H1 (cell line): ENCODE results near the gene FGF12.

Experiments
- CHD2 ChIP-seq: IDR thresholded peaks from 2 replicates; pipeline ENCODE4 v1.6.1; 2012; ENCODE audit warnings: low read length, improper control_type of control experiment
- CREB1 ChIP-seq: IDR thresholded peaks from 2 replicates; pipeline ENCODE4 v1.6.1; 2012; ENCODE audit warnings: inconsistent platforms
- CTCF ChIP-seq, 3 experiments: IDR thresholded peaks; 1 replicate in 2 of 3; 2 replicates in 1 of 3; pipeline versions ENCODE4 v1.5.1 to v1.6.1; 2011; ENCODE audit warnings: low read length in 3 of 3, mild to moderate bottlenecking in 3 of 3, inconsistent platforms in 2 of 3, low read depth in 1 of 3, moderate library complexity in 1 of 3; ENCODE audit not compliant: insufficient read depth in 1 of 3; ENCODE audit errors: control extremely low read depth in 1 of 3
- EP300 ChIP-seq, 2 experiments: IDR thresholded peaks; 1 replicate in 1 of 2; 2 replicates in 1 of 2; pipeline ENCODE4 v1.6.1; 2011 to 2012; ENCODE audit warnings: low read depth in 2 of 2, low read length in 2 of 2, mild to moderate bottlenecking in 2 of 2, borderline replicate concordance in 1 of 2, inconsistent platforms in 1 of 2, moderate library complexity in 1 of 2
- EZH2 ChIP-seq: fragments of 200-600 bp; sonication (generic); IDR thresholded peaks from 2 replicates; pipeline ENCODE4 v1.7.1; 2012; ENCODE audit warnings: low read depth, mild to moderate bottlenecking, moderate library complexity, low read length, inconsistent platforms; ENCODE audit not compliant: severe bottlenecking
- KDM1A ChIP-seq: fragments of 200-600, 300-600 bp; sonication (generic); IDR thresholded peaks from 2 replicates; pipeline ENCODE4 v1.7.1; 2016; ENCODE audit warnings: mild to moderate bottlenecking, low read length, borderline replicate concordance
- MAX ChIP-seq: IDR thresholded peaks from 2 replicates; pipeline ENCODE4 v1.6.1; 2012; ENCODE audit warnings: inconsistent platforms
- POLR2A ChIP-seq, 2 experiments: IDR thresholded peaks; 1 replicate in 1 of 2; 2 replicates in 1 of 2; pipeline ENCODE4 v1.6.1; 2011; ENCODE audit warnings: low read depth in 2 of 2, low read length in 2 of 2, mild to moderate bottlenecking in 2 of 2; ENCODE audit errors: control extremely low read depth in 1 of 2
- RAD21 ChIP-seq, 2 experiments: IDR thresholded peaks in 1 of 2; conservative IDR thresholded peaks in 1 of 2; 2 replicates each; pipeline ENCODE4 v1.6.1; 2011; ENCODE audit warnings: low read depth in 2 of 2, low read length in 2 of 2, improper control_type of control experiment in 1 of 2, inconsistent platforms in 1 of 2, mild to moderate bottlenecking in 1 of 2, moderate library complexity in 1 of 2
- RXRA ChIP-seq: IDR thresholded peaks from 2 replicates; pipeline ENCODE4 v1.6.1; 2011; ENCODE audit warnings: low read depth, mild to moderate bottlenecking, low read length, moderate library complexity; ENCODE audit not compliant: insufficient read depth
- YY1 ChIP-seq: IDR thresholded peaks from 2 replicates; pipeline ENCODE4 v1.6.1; 2011; ENCODE audit warnings: low read depth, mild to moderate bottlenecking, low read length

GRCh38 chr3:192366916-192367315, 360.4 kb downstream of the FGF12 start:
- no peak for TF ChIP-seq CTCF (IDR thresholded peaks at IDR 0.05; ENCODE audit: control extremely low read depth in 1 of 3, insufficient read depth in 1 of 3, low read depth in 1 of 3, low read length in 3 of 3)
- TF ChIP-seq CHD2 = no peak
- no peak for TF ChIP-seq EP300 (IDR thresholded peaks at IDR 0.05; ENCODE audit: borderline replicate concordance in 1 of 2, low read depth in 2 of 2, low read length in 2 of 2)
- no peak for TF ChIP-seq CREB1
- no peak for TF ChIP-seq RAD21 (IDR thresholded peaks at IDR 0.05 in 1 of 2, conservative IDR thresholded peaks at IDR 0.05 in 1 of 2; ENCODE audit: low read depth in 2 of 2, low read length in 2 of 2)
- no peak for TF ChIP-seq EZH2
- no peak for TF ChIP-seq KDM1A
- TF ChIP-seq POLR2A (IDR thresholded peaks at IDR 0.05; ENCODE audit: control extremely low read depth in 1 of 2, low read depth in 2 of 2, low read length in 2 of 2) = no peak
- no peak for TF ChIP-seq MAX
- TF ChIP-seq RXRA = no peak
- no peak for TF ChIP-seq YY1
